ENCODE results near the gene TCF20. TPM values are rescaled to one million over a fixed set of nuclear protein-coding genes. Genes with fewer than 3 reads are reported as not detected.
A peak's percentile ranks its signal among the peaks of the same experiment; 100 is the strongest.

The TCF20 gene
- total RNA-seq = 48.2 and 52.4 TPM in 2 replicates

DNA sequence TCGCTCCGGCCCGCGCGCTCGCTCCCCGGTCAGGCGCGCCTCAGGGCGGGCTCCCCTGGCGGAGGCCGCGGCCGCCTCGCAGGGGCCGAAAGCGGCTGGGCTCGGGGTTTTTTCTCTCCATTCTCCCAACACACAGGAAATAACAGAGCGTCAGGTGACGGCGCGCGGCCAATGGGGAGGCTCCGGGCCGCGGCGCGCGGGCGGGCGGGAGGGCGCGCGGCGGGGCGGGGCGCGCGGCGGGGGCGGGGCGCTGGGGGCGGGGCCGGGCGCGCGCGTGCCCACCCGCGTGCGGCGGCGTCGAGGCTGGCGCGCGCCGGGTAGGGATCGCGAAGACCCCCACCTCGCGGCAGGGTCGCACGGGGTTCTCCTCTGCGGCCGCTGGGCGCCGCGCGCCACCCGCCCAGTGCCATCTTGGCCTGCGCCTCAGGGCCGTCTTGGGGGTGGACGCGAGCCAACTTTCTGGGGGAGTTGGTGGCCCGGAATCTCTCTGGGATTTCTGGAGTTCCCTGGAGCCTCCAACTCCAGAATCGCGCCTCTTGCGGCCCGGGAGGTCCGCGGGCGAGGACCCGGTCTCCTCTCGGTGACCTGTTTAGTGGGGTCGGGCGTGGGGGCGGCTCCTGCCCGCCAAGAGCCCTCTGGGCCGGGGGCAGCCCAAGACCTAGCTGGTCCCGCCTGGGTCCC is at the start of gene TCF20:
TCF20 (minus strand) TSS at position 144 of the 681 bp plus-strand sequence. CDS start 55,348 bp downstream, outside the sequence.
- Histone ChIP-seq H3K4me3 (ENCODE audit: low read depth, low read length) (peak within 1 kb of the TSS; percentile 96), H3K27me3 (ENCODE audit: control insufficient read depth, insufficient read depth, low read length) (no peaks in the 10 kb centered on the region), H3K36me3 (ENCODE audit: control insufficient read depth, insufficient read depth, low read length) (no peaks in the 10 kb centered on the region)
- DNase-seq (ENCODE audit: low read depth) = no peak
- TF ChIP-seq, protein P1, sequence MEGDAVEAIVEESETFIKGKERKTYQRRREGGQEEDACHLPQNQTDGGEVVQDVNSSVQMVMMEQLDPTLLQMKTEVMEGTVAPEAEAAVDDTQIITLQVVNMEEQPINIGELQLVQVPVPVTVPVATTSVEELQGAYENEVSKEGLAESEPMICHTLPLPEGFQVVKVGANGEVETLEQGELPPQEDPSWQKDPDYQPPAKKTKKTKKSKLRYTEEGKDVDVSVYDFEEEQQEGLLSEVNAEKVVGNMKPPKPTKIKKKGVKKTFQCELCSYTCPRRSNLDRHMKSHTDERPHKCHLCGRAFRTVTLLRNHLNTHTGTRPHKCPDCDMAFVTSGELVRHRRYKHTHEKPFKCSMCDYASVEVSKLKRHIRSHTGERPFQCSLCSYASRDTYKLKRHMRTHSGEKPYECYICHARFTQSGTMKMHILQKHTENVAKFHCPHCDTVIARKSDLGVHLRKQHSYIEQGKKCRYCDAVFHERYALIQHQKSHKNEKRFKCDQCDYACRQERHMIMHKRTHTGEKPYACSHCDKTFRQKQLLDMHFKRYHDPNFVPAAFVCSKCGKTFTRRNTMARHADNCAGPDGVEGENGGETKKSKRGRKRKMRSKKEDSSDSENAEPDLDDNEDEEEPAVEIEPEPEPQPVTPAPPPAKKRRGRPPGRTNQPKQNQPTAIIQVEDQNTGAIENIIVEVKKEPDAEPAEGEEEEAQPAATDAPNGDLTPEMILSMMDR (IDR thresholded peaks at IDR 0.05; ENCODE audit: insufficient read depth, low read length, poor library complexity, severe bottlenecking) = no peak

DNA sequence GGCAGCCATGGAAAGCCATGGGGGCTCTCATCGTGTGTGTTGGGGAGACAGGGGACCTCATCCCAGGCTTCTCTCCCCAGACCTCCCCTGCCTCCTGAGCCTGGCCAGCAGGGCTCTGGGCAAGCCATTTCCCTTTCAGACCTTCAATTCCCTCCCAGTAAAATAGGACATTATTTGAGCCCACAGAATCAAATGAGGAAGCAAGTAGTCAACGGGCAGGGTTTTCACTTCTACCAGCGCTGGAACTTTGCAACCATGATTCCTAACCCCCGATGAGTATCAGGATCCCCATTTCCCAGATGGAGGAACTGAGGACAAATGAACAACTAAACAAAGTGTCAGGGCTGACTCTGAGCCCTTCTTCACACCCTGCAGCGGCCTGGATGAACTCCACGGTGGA is 48.9 kb upstream of the TCF20 start:
- H3K27me3 ChIP-seq (ENCODE audit: control insufficient read depth, insufficient read depth, low read length) = peaks cover 6% of the 10 kb centered on the region
- no peak for DNase-seq (ENCODE audit: low read depth)
- no peaks in the 10 kb centered on the region for H3K36me3 ChIP-seq (ENCODE audit: control insufficient read depth, insufficient read depth, low read length)
- H3K4me3 ChIP-seq (ENCODE audit: low read depth, low read length) = no peak overlapping the region
- TF ChIP-seq, protein P1 (IDR thresholded peaks at IDR 0.05; ENCODE audit: insufficient read depth, low read length, poor library complexity, severe bottlenecking) = no peak

DNA sequence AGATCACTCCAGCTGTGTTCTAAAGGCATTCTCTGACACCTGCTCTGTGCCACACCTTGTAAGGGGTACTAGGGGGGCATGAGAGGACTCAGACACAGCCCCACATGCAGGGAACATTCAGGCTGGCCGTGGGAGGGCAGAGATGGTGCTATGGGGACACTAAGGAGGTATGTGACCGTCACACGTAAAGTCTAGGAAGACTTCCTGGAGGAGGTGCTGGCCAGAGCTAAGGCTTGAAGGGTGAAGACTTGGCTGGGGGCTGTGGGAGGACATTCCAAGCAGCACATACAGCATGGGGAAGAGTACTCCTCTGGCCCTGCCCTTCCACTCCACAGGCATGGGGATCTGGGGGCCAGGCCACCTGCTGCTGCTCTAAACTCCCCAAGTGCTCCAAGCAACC is 48.5 kb upstream of the TCF20 start:
- no peak for DNase-seq (ENCODE audit: low read depth)
- Histone ChIP-seq H3K36me3 (ENCODE audit: control insufficient read depth, insufficient read depth, low read length) (no peaks in the 10 kb centered on the region), H3K27me3 (ENCODE audit: control insufficient read depth, insufficient read depth, low read length) (peaks cover 6% of the 10 kb centered on the region), H3K4me3 (ENCODE audit: low read depth, low read length) (no peak overlapping the region)
- TF ChIP-seq, protein P1 (IDR thresholded peaks at IDR 0.05; ENCODE audit: insufficient read depth, low read length, poor library complexity, severe bottlenecking) = no peak

DNA sequence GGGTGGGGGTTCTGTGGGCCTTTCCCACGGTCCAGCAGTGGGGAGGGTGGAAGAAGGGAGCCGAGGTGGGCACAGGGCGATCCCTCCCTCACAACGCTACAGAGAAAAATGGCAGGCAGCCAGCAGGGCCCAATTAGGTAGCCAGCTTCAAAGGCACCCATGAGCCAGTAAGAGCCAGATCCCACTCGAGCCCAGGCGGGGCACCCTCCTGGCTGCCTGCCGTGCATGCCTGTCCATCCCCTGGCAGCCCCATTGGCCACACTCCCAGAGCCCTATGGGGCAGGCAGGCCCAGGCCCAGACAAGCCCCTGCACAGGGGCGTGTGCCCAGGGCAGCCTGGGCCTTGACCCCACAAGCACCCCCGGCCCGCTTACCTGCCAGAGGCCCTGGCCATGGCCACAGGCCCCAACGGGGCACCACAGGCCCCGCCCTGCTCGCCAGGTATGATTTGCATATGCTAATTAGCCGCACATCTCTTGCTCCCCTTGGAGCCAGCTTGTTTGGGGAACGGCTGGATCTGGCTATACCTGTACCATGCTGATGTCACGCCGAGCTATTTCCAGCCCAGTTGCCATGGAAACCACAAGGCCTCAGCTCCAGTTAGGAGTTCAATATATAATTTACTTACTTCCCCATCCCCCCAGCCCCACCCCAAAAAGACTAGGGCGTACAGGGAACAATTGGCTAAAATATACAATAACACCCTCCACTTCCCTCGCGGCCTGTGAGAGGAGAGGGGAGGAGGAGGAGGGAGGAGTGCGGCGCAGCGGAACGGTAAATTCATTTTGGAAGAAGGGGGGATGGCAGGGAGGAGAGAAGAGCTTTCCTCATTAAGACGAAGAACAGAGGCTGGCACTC is 47.5 kb upstream of the TCF20 start:
- no peak for DNase-seq (ENCODE audit: low read depth)
- peaks cover 9% of the 10 kb centered on the region for H3K27me3 ChIP-seq (ENCODE audit: control insufficient read depth, insufficient read depth, low read length)
- H3K36me3 ChIP-seq (ENCODE audit: control insufficient read depth, insufficient read depth, low read length) = no peaks in the 10 kb centered on the region
- no peak overlapping the region for H3K4me3 ChIP-seq (ENCODE audit: low read depth, low read length)
- TF ChIP-seq, protein P1 (IDR thresholded peaks at IDR 0.05; ENCODE audit: insufficient read depth, low read length, poor library complexity, severe bottlenecking) = no peak

DNA sequence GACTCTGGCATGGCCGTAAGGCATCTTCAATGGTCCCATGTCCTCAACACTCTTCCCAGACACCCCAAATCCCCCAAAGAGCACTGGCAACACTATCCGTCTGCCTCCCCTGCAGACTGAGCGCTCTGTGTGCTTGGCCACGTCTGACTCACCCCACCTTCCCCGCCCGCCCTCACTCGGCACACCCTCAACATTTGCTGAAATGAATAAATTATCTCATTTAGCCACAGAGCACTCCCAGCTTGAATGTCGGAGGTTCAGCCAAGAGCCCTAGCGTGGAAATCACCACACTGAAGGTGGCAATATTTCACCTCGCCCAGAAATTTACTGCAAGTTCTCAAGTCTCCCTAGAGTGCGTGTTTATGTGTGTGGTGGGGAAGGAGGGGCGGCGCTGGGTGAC is 46.6 kb upstream of the TCF20 start:
- Histone ChIP-seq H3K27me3 (ENCODE audit: control insufficient read depth, insufficient read depth, low read length) (peaks cover 9% of the 10 kb centered on the region), H3K36me3 (ENCODE audit: control insufficient read depth, insufficient read depth, low read length) (no peaks in the 10 kb centered on the region), H3K4me3 (ENCODE audit: low read depth, low read length) (no peak overlapping the region)
- TF ChIP-seq, protein P1 (IDR thresholded peaks at IDR 0.05; ENCODE audit: insufficient read depth, low read length, poor library complexity, severe bottlenecking) = no peak
- peak; percentile 14 for DNase-seq (ENCODE audit: low read depth)

Measured in kidney epithelial cell (primary cell).